GM18873 (cell line): ENCODE data around the gene SLC6A5.

ENCODE experiments used
- ATAC-seq: cut with Tn5 transposase; IDR thresholded peaks from one replicate; pipeline ENCODE4 v1.9.1; 2021; ENCODE audit warnings: mild to moderate bottlenecking, moderate library complexity, moderate number of reproducible peaks; ENCODE audit not compliant: unreplicated experiment, low FRiP score

The SLC6A5 gene

GRCh38 chr11:20596205-20597153, 2.9 kb upstream of the SLC6A5 start:
- ATAC-seq: no peak

GRCh38 chr11:20597154-20597679, 2.2 kb upstream of the SLC6A5 start:
- no peak for ATAC-seq

DNA sequence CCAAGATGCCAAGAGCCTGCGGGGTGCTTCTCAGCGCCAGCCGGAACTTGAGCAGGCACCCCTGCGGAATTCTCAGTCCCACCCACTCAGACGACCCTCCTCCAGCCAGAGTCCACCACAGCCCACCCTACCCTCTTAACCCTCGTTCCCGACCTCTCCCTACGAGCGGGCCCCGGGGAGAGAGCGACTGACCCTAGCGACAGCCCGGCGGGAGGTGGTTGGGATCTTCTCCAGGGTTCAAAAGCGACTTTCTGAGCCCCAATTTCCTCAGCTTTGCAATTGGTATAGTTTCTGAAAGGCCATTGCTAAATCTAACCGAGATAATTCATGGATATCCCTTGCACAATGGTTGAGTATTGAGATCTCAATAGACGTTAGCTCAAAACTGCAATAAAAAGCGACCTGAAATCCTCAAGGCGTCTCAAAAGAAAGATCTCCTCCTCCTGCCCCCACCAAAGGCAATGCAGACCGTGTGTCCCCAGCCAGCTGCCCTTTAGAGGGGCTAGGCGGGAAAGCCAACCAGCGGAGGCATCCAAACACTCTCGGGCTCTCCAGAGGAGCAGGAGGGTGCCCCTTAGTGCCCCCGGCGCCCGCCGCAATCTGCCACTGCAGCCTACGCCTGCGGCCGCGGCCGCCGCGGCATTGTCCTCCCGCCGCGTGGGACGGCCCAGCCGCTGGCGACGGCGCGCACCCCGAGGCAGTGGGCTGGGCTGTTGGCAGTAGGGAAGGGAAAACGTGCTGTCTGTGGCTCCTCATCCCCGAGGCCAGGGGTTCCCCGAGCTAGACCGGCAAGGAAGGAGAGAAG, 1.5 kb upstream of the SLC6A5 start:
- no peak for ATAC-seq

GRCh38 chr11:20598492-20598891, 916 bp upstream of the SLC6A5 start:
- no peak for ATAC-seq

DNA sequence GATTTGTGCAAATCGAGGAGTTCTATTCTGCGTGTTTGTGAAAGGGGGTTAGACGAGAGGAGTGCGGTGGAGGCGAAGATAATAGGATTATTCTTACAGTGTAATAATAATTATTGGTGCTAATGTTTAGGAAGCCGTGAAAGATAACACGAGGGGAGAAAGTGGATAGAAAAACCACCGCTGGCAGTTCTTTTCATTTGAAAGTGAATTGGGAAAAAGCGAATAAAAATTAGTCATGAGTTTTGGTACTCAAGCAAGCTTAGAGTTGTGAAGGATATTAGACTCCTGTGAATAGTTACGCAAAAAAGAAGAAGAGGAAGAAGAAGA, 575 bp downstream of the SLC6A5 start:
- no peak for ATAC-seq

GRCh38 chr11:20600551-20600950, 1.1 kb downstream of the SLC6A5 start:
- ATAC-seq: no peak

DNA sequence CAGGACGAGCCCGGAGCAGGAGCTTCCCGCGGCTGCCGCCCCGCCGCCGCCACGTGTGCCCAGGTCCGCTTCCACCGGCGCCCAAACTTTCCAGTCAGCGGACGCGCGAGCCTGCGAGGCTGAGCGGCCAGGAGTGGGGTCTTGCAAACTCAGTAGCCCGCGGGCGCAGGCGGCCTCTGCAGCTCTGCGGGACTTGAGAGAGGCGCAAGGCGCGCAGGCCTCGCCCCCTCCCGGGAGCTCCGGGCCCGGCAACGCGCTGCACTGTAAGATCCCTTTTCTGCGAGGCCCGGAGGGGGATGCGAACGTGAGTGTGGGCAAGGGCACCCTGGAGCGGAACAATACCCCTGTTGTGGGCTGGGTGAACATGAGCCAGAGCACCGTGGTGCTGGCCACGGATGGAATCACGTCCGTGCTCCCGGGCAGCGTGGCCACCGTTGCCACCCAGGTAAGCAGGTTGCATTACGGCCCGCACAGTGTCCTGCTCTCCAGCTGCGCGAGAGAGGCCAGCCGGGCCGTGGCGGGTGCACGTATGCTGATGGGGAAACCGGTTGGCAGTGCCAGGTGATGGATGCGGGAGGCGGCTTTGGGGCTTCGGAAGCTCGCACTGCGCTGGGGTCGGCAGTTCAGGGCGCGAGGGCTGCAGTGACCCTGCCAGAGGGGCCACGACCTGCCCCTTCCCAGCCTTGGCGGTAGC, 2.0 kb downstream of the SLC6A5 start:
- ATAC-seq: no peak

DNA sequence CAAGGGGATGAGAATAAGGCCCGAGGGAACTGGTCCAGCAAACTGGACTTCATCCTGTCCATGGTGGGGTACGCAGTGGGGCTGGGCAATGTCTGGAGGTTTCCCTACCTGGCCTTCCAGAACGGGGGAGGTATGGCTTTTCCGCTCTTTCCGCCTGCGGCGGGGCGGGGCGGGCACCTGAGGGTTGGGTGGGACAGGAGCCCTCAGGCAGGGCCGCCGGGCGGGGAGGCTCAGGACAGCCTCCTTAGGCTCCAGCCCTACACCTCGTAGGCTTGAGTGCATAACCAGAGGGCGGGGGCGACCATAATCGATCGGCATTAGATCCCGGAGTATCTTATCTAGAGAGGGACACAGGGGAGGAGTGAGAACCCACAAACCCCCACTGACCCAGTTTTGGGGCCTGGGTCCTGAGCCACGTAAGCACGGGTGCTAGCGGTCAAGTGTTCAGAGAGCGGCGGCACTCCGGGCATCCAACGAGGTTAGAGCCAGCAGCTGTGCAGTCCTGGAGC, 4.9 kb downstream of the SLC6A5 start:
- no peak for ATAC-seq

- no peak for ATAC-seq
Measured at GRCh38 chr11:20604864-20605601, 5.6 kb downstream of the SLC6A5 start.

GRCh38 chr11:20605602-20606091, 6.2 kb downstream of the SLC6A5 start:
- ATAC-seq: no peak

- ATAC-seq: no peak
Measured at GRCh38 chr11:20608934-20609333, 9.5 kb downstream of the SLC6A5 start.

GRCh38 chr11:20609727-20610707, 10.6 kb downstream of the SLC6A5 start:
- ATAC-seq: peak; percentile 94

DNA sequence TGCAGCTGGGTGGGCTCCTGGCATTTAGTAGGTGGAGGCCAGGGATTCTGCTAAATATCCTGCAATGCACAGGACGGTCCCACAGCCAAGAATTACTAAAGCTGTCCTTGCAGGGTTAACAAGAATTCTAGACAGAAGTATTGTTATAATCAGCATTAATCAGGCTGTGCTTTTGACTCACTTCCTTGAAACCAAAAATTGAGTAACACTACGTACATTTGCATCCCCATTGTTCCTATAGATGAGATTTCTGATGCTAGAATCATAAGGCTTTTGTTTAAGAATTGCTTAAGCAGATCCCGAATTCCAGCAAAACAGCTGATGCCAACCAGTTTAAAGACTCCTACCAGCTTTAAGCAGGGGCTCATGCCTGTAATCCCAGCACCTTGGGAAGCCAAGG, 11.4 kb downstream of the SLC6A5 start:
- ATAC-seq: no peak

DNA sequence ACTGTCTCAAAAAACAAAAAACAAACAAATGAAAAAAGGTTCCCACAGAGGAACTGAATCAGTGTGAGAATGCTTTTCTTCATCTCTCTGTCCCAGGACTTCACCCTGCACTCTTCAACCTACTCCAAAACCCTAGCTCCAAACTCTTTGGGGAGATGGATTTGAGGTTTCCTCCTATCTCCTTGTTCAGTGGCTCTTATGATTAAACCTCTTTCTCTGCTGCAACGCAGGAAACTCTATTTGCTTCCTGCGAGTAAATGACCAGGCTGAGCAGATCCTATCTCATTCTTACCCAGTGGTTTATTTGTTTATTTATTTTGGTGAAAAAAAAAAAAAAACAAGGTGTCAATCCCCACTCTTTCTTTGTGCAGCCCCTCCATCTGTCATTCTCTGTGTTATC, 12.0 kb downstream of the SLC6A5 start:
- ATAC-seq: no peak

DNA sequence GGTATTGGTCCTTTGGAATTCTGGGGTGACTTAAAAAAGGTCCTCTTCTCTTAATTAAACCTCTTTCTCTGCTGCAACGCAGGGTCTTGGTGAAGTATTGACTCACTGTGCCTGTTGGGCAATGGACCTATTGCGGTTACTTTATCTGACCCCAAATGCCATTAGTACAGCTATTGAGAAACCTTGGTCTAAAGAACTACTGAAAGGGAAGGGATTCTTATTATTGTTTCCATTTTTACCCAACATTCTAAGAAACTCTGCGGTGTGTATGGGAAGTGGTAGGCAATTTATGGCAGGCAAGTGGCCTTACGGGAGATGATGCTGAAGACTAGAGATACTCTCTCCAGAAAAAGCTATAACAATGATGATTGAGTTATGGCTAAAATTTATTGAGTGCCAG, 12.5 kb downstream of the SLC6A5 start:
- ATAC-seq: no peak

DNA sequence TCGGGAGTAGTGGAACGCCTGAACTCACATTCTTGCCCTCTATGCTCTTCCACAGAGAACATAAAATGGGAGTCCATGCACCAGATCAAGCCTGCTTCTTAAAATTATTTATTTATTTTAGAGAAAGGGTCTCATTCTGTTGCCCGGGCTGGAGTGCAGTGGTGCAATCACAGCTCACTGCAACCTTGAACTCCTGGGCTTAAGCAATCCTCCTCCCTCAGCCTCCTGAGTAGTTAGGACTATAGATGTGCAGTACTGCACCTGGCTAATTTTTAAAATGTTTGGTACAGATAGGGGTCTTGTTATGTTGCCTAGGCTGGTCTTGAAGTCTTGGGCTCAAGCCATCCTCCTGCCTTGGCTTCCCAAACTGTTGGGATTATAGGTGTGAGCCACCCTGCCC, 13.0 kb downstream of the SLC6A5 start:
- no peak for ATAC-seq

- ATAC-seq: no peak
Measured at GRCh38 chr11:20616920-20617319, 17.5 kb downstream of the SLC6A5 start.

GRCh38 chr11:20617346-20618005, 18.1 kb downstream of the SLC6A5 start:
- no peak for ATAC-seq
